ENCODE measurements around the gene POLDIP2.

The POLDIP2 gene

GRCh38 chr17:28335201-28335958 is 21.9 kb downstream of the POLDIP2 start, which contains the start of the genes IFT20 and TNFAIP1:
TSS of gene IFT20 (minus strand) at chr17:28335472. CDS start at chr17:28331985, 3,487 bp downstream.
TSS of gene TNFAIP1 (plus strand) at chr17:28335761. CDS start at chr17:28339522, 3,761 bp downstream.
- DNase-seq, result peak; percentile 99 to 100 (median 99)

GRCh38 chr17:28334666-28335200 is 22.6 kb downstream of the POLDIP2 start:
- no peak for DNase-seq

DNA sequence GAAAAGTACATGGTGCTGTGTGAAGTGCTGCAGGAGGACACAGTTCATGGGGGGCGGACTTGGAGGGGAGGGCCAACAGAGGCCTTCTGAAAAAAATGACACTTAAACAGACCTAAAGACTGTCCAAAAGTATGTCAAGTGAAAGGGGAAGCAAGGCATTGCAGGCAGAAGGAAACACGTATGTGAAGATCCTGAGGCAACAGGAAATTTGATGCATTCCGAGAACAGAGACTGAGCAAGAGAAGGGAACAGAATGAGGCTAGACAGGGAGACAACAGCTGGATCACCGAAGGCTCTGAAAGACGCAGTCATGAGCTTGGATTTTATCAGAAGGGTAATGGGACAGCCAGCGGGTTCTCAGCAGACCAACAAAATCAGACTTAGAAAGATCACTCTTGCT is 23.2 kb downstream of the POLDIP2 start:
- DNase-seq, result peak; percentile 36 to 60 (median 43)

DNA sequence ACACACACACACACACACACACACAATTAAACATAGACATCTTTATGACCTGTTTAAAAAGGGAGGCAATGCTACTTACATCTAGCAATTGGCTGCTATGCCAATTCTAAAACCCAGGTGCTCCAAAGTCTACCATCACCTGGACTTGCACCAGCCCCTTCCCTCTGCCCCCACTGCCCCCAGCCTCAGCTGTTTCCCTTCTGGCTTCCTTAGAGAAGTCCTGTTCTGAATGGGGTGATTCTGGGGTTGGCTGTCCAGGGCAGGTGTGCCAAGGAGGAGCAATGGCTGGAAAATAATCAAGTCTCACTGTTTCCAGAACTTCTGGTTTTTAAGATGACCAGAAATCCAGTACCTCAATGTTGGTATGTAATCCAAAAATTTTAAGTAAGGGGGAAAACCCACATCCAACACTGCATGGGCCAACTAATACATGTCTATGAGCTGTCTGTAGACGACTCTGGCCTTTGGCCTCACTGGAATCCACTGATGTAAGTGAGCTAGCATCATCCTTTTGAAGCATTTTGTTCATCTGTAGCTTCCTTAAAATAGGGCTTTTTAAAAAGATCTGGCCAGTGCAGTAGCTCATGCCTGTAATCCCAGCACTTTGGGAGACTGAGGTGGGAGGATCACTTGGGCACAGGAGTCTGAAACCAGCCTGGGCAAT is 24.1 kb downstream of the POLDIP2 start:
- no peak for DNase-seq

DNA sequence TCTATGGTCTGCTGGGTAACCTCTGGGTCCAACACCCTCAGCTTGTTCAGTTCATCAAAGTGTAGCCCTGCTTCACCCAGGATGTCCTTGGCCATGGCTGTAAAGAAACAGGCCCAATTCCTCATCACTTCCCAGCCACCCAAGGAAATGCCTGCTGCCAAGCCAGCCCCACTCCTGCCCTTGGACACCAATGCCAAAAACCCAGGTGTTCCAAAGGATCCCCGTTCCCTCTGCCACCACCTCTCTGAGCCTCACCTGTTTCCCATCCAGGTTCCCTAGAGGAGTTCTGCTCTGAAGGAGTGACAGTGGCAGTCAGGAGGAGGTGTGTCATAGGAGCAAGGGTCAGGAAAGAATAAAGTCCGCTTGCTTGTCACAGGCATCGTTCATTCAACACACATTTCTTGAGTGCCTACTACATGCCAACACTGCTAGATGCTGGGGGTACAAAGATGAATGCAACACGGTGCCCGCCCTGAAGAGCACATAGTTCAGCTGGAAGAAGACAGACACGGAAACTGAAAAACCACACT is 25.4 kb downstream of the POLDIP2 start:
- DNase-seq, result no peak

- DNase-seq, result no peak
Measured at GRCh38 chr17:28330671-28331070, 26.7 kb downstream of the POLDIP2 start.

- DNase-seq, result no peak
Measured at GRCh38 chr17:28328325-28328724, 29.0 kb downstream of the POLDIP2 start.

- DNase-seq, result no peak
Measured at GRCh38 chr17:28327709-28328108, 29.6 kb downstream of the POLDIP2 start.

- no peak for DNase-seq
Measured at GRCh38 chr17:28327031-28327607, 30.2 kb downstream of the POLDIP2 start.

DNA sequence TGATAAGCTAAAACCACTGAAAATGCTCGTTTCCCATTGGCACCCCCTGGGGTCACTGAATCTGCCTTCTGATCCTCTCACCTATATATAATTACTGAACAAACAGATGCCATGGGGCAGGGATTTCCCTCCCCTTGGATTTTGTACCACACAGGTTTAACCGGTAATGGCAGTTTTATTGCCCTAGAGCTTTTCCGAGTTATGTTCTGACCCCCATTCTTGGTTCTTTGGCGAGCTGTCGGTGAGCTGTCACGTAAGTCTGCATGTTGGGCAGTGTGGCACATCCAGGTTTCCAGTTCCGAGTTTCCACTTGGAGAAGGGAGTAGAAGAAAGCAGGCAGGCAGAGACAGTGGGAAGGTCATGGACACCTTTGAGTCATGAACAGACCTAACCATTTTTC is 31.2 kb downstream of the POLDIP2 start:
- no peak for DNase-seq

DNA sequence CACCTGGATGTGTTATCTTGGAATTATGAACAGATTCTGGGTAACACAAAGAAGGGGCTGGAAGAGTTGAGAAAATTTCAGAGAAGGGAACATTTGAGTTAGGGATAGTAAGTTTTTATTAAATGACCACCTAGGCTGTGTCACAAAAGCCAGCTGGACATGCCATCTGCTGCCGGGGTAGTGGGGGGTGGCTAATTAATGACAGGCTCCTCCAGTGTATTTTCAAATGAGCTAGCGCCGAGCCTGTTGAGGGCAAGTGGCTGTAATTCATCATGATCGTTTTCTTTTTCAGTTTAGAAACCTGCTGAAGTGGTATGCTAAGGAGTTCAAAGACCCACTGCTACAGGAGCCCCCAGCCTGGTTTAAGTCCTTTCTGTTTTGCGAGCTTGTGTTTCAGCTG is 32.1 kb downstream of the POLDIP2 start:
- DNase-seq, result no peak

GRCh38 chr17:28324781-28325180 is 32.5 kb downstream of the POLDIP2 start:
- DNase-seq, result peak; percentile 48 to 70 (median 66)

- DNase-seq, result no peak
Measured at GRCh38 chr17:28324267-28324745, 33.0 kb downstream of the POLDIP2 start.

DNA sequence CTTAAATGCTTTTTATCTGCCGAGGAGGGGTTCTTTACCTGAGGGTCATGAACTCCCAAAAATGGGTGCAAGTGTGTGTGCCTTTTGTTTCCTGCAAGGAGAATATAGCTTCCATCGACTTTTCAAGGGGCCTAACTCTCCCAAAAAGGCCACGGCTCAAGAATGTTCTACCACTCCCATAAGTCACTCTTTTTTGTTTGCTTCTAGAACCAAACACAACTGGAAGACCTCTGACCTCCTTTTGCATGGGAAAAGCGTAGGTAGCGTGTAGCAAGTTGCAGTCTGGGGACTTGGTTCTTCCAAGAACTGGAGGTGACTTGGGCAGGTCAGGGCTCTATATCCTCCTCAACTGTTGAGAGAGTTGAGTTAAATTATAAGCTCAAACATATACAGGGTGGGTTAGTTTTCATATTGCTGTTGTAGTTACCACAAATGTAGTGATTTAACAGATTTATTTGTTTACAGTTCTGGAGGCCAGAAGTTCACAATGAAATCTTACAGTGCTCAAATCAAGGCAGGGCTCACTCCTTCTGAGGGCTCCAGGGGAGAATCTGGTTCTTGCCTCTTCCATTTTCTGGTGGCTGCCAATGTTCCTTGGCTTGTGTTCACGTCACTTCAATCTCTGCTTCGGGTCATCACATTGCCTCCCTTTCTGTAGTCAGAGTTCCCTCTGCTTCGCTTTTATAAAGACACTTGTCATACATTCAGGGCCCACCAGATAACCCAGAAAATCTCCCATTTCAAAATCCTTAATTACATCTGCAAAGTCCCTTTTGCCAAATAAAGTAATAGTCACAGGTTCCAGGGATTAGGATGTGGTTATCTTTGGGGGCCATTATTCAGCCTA is 36.9 kb downstream of the POLDIP2 start:
- DNase-seq, result no peak

DNA sequence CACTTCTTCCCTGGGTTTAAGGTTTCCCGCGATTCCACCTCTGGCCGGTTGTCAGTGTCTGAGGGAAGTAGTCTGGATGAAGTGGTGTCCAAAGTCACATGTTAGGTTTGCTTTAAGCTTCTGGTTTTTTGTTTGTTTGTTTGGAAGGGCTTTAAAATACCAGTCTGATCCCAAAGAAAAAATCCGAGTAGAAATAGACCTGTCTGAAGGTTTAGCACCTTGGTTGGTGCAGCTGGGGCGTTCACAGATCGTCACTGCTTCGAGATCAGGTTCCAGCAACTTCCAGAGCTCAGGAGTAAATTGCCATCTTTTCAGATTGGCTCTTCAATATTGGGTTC is 37.8 kb downstream of the POLDIP2 start:
- no peak for DNase-seq

GRCh38 chr17:28318759-28319597 is 38.3 kb downstream of the POLDIP2 start, which contains the start of gene TMEM97:
TSS of gene TMEM97 (plus strand) at chr17:28319200. CDS start at chr17:28319240, 40 bp downstream.
- peak; percentile 98 to 99 (median 99) for DNase-seq

- DNase-seq, result no peak
Measured at GRCh38 chr17:28317966-28318758, 39.2 kb downstream of the POLDIP2 start.

DNA sequence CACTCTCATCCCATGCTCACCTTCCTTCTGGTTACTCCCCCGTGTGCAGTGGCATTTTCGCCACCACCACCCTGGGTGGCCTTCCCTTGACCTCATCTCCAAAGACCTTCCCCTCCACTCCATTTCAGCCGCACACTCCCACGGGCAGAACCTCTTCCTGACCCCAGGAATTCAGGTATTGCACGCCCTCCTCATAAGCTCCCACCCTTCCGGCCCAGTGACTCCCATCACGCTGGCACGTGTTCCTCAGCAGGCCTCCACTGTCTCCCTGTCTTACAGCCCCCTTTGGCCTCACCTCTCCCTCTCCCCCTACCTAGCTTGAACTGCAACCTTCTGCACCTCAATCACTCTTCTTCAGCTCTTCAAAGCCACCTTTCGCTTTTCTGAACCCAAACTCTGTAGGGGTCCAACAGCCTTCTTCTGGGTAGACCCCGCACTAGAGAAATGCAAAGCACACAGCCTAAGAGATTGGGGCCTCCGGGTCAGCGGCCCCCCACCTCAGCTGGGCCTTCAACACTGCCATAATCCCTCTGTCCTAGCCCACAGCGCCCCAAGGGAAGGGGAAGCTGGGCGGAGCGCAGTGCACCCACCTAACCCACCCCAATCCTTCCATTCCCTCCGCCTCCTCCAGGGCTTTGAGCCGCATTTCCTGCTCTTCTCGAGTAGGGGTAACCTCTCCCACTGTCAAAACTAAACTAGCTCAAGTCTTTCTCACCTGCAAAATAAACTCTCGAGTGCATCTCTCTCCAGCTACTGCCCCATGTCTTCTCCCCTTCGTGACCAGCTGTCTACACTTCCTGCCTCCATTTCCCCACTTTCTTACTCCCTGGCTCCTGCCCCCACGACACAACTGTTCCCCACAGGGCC is 40.0 kb downstream of the POLDIP2 start:
- DNase-seq, result no peak

Data from suppressor macrophage treated with lipopolysaccharide for 1 hour (primary cell).